Measurements from ENCODE around the gene ZFP42.
"Not testable (repeated sequence)": the region's sequence is repeated elsewhere in the genome, so short reads cannot be mapped to it uniquely, and the experiment has no call there.

ZFP42 gene

GRCh38 chr4:187995322-187996207 lies at the start of gene ZFP42:
ZFP42 (plus strand) TSS chr4:187995771; CDS start chr4:188002808, 7,037 bp downstream.
- DNase-seq, result no peak

DNA sequence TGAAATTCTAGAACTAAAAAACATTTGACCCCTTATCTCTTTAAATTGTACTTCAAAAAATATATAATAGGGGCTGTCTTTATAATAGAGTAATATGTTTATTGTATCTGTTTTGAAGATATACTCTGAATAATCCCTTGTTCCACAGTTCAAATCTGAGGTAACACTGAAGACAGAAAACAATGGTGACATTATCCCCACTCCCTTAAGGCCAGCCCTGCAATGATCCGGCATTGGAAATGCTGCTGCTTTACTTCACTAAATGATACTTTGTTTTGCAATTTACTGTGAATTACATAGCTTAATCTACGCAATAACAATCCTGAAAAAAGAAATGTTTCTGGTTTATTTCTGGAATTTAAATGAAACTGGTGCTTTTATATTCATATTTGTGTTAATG lies 34.4 kb upstream of the ZFP42 start:
- DNase-seq, result no peak

- no peak for DNase-seq
Observed at GRCh38 chr4:187961961-187962360, 33.6 kb upstream of the ZFP42 start.

DNA sequence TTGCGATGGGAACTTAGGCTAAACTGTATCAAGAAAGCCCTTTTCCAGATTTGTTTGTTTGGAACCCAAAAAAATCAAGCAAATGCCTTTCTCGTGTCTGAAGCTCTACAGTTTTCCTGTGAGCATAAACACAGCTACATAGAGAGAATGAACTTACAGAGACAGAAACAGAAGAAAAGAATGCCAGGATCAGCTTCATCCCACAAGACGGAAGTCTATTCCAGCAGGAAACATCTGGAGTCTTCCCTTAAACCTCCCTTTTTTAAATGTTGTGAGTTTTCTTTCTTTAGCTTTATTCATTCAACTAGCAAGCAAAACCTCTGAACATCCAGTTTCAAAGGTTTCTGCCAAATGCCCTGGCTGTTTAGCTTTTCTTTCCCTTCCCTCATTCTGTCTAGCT lies 32.6 kb upstream of the ZFP42 start:
- DNase-seq, result no peak

DNA sequence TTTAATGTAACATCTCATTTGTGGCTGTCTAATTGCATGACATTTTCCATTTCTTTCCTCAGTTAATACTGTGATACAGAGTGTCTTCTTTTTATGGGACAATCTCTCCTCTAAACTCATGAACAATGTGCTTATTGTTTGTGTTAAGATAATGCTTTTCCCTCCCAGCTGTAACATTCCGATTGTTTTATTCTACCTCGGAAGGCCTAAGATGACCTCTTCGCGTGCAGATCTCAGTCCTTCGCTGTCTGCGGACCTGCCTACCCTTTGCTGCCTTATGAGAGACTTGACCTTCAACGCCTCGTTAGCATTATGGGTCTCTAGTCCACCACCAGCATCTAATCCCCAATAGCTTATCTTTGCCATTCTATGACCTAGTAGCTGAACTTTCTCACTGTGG lies 29.8 kb upstream of the ZFP42 start:
- no peak for DNase-seq

- no peak for DNase-seq
Observed at GRCh38 chr4:187972135-187972534, 23.4 kb upstream of the ZFP42 start.

DNA sequence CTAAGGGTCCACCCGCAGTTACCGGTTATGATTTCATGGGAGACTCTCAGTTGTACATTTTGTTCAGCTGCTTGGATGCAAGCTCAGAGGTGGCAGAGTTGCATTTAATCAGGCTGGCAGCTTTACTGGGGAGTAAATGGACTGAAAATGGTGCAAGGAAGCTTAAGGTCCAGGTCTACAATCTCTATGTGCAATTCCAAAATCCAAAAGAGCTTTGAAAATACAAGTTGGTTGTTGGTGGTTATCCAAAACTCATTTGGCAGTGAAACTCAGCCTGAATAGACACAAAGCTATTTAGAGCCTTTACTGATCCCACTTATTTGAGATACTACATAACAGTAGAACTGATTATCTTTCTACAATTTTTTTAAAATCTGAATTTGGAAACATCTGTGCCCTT lies 11.8 kb upstream of the ZFP42 start:
- no peak for DNase-seq

DNA sequence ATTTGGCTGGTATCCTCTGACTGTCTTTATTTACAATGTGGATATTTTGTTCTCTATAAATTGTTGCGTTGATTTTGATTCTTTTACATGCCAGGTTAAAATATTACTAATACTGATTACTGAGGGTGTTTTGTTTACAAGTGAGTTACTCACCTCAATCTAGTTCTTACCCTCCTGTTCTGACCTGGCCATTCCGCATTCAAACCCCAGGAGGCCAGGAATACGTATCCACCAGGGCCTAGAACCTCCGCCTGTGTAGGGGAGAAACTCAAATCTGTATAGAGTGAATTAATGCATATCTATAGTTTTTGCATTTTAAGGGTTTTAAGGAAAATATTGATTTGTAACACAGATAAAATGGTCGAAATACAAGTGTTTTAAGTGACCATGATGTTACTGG lies 2.6 kb upstream of the ZFP42 start:
- DNase-seq, result no peak

DNA sequence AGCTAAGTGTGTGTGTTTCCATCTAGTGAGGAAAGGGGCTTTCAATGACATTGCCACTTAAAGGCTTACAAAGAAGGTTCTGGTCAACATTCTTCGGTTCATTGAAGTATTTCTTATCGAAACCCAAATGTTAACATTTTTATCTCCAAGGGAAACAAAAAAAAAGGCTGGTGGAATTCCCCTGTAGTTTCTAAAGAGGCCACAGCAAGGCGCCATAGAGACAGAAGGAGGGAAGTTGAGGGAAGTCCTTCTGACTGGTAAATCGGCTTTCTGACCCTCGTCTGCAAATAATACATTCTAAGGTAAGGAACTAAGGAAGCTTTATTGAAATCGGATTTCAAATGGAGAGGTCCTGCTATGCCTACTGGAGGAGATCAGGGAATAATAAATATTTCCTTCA lies 1.7 kb upstream of the ZFP42 start:
- DNase-seq, result no peak

DNA sequence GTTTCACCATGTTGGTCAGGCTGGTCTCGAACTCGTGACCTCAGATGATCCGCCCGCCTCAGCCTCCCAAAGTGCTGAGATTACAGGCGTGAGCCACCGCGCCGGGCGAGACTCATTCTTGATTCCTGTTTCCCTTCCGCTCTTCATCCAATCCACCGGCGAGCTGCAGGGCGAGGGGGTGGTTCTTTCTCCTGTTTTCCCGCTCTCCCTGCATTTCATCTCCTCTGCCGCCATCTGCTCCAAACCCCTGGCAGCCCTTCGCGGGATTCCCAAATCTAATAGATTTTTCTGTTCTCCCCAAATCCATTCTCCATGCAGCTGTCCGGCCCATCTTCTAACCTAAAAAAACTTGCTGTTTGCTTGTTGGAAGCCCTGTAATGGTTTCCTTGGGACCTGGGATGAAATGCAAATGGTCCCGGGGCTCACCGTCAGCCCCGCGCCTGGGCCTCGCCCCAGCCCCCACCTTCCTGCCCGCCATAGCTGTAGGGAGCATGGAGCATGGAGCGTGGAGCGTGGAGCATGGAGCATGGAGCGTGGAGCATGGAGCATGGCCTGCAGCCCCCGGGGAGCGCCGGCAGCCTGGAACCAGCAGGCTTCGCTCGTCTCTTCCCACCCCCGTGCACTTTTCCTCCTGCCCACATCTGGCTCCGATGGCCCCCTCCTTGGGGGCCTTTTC lies 1.1 kb downstream of the ZFP42 start:
- DNase-seq, result no peak

DNA sequence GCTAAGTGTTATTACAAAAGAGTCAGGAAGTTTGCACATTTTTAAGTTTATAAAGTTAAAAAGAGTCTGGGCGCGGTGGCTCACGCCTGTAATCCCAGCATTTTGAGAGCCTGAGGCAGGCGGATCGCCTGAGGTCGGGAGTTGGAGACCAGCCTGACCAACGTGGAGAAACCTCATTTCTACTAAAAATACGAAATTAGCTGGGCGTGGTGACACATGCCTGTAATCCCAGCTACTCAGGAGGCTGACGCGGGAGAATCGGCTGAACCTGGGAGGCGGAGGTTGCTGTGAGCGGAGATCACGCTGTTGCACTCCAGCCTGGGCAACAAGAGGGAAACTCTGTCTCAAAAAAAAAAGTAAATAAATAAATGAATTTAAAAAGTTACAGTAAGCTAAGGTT lies 2.4 kb downstream of the ZFP42 start:
- DNase-seq, result not testable (repeated sequence)

DNA sequence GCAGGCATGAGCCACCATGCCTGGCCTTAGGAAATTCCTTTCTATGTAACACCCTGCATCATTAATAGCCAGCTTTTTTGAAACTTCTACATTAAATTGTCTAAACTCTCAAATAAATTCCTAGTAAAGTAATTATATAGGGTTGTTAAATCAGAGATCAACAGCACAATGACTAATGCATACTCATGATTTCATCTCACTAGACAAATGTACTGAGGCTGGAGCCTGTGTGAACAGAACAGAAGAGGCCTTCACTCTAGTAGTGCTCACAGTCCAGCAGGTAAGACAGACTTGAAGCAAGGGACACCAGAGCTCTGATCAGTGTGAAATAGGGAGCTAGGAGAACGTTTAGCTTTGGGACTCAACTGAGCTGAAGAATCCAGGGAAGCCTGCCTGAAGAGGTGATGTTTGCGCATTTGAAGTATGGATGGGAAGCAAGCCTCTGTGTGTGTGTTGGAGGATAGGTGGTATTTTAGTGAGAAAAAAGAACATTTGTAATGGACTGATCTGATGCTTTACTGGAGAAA lies 3.9 kb downstream of the ZFP42 start:
- no peak for DNase-seq

DNA sequence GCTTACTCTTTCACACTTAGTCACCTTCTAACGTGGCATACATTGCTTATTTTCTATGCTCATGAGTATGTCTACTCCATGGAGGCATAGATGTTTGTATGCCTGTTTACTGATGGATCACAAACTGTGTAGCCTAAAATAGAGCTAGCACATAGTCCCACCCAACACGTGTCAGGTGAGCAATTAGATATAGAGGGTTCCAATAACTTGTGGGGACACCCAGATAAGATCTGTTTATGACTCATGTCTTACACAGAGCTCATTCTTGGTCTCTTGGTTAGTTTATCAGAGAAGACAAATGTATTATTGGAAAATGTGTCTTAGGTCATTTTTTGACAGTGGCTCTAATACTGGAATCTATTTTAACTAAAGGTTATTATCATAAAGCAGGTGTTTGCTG lies 6.8 kb downstream of the ZFP42 start:
- no peak for DNase-seq

DNA sequence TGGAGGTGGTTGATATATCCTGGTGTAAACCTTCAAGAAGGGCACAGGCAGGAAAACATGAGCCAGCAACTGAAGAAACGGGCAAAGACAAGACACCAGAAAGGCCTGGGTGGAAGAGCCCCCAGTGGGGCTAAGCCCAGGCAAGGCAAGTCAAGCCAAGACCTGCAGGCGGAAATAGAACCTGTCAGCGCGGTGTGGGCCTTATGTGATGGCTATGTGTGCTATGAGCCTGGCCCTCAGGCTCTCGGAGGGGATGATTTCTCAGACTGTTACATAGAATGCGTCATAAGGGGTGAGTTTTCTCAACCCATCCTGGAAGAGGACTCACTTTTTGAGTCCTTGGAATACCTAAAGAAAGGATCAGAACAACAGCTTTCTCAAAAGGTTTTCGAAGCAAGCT lies 7.2 kb downstream of the ZFP42 start:
- no peak for DNase-seq

DNA sequence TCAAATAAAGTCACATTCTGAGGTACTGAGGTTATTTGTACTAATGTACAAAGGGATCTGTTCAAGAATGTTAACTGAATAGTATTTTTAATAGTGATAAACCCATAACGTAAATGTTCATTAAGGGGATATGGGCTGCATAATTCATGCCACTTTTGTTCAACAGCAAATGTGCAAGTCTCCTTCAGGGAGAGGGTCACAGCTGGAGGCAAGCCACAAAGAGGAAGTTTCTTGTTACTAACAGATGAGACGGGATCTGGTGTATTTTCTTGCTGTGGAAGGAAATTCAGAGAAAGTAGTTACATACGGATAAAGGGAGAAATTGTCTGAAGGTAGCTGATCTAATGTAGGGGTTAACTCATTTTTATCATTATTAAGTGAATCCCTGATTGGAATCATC lies 10.0 kb downstream of the ZFP42 start:
- DNase-seq, result no peak

- no peak for DNase-seq
Observed at GRCh38 chr4:188006285-188006848, 10.8 kb downstream of the ZFP42 start.

DNA sequence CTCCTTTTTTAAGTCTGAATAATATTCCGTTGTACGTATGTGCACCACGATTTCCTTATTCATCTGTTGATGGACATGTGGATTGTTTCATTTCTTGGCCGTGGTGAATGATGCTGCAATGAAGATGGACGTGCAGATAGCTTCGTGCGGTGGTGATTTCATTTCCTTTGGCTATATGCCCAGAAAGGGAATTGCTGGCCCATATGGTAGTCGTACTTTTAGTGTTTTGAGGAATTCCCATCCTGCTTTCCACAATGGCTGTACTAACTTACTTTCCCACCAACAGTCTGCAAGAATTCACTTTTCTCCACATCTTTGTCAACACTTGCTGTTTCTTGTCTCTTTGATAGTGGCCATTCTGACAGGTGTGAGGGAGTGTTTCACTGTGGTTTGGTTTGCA lies 12.8 kb downstream of the ZFP42 start:
- DNase-seq, result no peak

GRCh38 chr4:188012426-188012945 lies 16.9 kb downstream of the ZFP42 start:
- no peak for DNase-seq

DNA sequence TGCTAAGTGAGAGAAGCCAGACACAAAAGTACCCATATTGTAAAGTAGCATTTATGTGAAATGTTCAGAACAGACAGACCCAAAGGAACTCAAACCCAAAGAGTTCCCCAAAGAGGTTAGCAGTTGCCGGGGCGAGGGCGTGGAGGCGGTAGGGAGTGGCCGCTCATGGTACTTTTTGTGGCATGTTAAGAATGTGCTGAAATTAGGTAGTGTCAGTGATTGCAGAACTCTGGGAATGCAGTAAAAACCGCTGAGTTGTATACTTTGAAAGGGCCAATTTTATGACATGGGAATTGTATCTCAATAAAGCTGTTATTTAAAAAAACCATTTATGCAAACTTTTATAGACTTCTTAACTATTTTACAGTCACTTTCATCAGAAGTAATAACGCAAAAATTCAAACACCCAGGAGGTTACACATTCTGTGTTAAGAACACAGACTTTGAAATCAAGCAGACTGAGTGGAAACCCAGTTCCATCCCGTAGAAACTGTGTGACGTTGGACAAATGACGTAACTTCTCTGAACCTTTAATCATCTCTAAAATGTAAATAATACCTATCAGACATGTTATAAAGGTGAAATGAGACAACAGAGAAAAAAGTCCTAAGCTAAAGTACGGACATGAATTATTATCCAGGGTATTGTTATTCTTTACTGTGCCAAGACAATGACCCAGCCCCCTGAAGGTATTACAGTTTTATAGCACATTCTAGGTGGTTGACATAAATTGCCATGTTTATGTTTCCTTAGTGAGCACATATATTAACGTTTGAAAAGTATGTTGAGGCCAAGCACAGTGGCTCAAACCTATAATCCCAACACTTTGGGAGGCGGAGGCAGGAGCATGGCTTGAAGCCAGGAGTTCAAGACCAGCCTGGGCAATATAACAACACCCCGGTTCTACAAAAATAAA lies 19.7 kb downstream of the ZFP42 start:
- no peak for DNase-seq

DNA sequence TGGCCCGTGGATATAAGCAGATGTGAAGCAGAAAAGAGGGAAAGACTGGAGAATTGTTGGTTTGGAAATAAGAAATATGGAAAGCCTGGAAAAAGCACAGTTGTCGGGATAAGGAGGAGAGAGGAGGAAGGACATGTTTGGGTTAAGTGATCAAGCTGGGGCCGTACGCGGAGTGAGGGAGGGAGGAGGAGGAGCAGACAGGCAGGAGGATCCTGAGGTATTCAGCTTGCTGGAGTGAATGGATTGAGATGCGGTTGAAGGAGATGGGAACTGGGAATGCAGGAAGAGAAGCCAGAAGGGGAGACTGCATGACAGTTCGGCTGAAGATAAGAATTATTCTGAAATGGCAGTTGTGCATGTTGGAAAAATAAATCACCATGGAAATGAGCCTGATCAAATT lies 21.2 kb downstream of the ZFP42 start:
- no peak for DNase-seq

- no peak for DNase-seq
Observed at GRCh38 chr4:188018262-188018661, 22.7 kb downstream of the ZFP42 start.

- no peak for DNase-seq
Observed at GRCh38 chr4:188021548-188022249, 26.1 kb downstream of the ZFP42 start.
